Measurements from ENCODE around the gene NPY2R.

Gene NPY2R

GRCh38 chr4:155249016-155249566 lies 40.7 kb downstream of the NPY2R start:
- DNase-seq (ENCODE audit: low spot score): no peak

- no peak for DNase-seq (ENCODE audit: low spot score)
Observed at GRCh38 chr4:155252327-155252726, 43.9 kb downstream of the NPY2R start.

GRCh38 chr4:155263480-155263879 lies 55.0 kb downstream of the NPY2R start:
- no peak for DNase-seq (ENCODE audit: low spot score)

- DNase-seq (ENCODE audit: low spot score): no peak
Observed at GRCh38 chr4:155265113-155265512, 56.7 kb downstream of the NPY2R start.
